GM13976 (cell line): Measurements from ENCODE around the gene POU1F1.

Experiments
- DNase-seq: peaks from one replicate; pipeline ENCODE4 v3.0.0; 2012; ENCODE audit warnings: low spot score
- CTCF ChIP-seq: IDR thresholded peaks from 2 replicates; pipeline ENCODE4 v1.5.1; 2012; ENCODE audit warnings: borderline replicate concordance, mild to moderate bottlenecking; ENCODE audit not compliant: insufficient read depth; ENCODE audit errors: extremely low read depth, missing control alignments, control extremely low read depth
- in situ Hi-C: fragments of 300-500 bp; cut with MboI; formaldehyde crosslinking; loops from one replicate; pipeline ENCODE4 v1.12.0; 2022; ENCODE audit warnings: low sequenced_read_pairs, mixed read lengths, inconsistent platforms; ENCODE audit not compliant: unreplicated experiment

POU1F1 gene

GRCh38 chr3:87276484-87276883 lies at the start of gene POU1F1:
Gene POU1F1 (minus strand): TSS chr3:87276584. CDS start chr3:87276462, 122 bp downstream.
- DNase-seq = no peak
- in situ Hi-C loops = no loop called here
- no peak for TF ChIP-seq CTCF

- no peak for DNase-seq
- in situ Hi-C loops = no loop called here
- no peak for TF ChIP-seq CTCF
These were observed 48.2 kb upstream of the POU1F1 start for GRCh38 chr3:87324609-87325008.

GRCh38 chr3:87320756-87321626 lies 44.6 kb upstream of the POU1F1 start:
- in situ Hi-C loops = no loop called here
- no peak for TF ChIP-seq CTCF
- DNase-seq = no peak

GRCh38 chr3:87318617-87319021 lies 42.2 kb upstream of the POU1F1 start:
- in situ Hi-C loops = no loop called here
- no peak for TF ChIP-seq CTCF
- no peak for DNase-seq

- in situ Hi-C loops = no loop called here
- TF ChIP-seq CTCF = no peak
These were observed 41.4 kb upstream of the POU1F1 start for GRCh38 chr3:87317779-87318178.

GRCh38 chr3:87313641-87314040 lies 37.3 kb upstream of the POU1F1 start:
- in situ Hi-C loops = no loop called here
- TF ChIP-seq CTCF = no peak
- no peak for DNase-seq

More at GRCh38 chr3:87317779-87318178, 41.4 kb upstream of the POU1F1 start:
- DNase-seq = no peak
